ENCODE results near the gene LPAR1. TPM values are rescaled to one million over a fixed set of nuclear protein-coding genes. Genes with fewer than 3 reads are reported as not detected.

LPAR1 gene
- total RNA-seq, 1 experiment from 2014 or later = 28.3 TPM

DNA sequence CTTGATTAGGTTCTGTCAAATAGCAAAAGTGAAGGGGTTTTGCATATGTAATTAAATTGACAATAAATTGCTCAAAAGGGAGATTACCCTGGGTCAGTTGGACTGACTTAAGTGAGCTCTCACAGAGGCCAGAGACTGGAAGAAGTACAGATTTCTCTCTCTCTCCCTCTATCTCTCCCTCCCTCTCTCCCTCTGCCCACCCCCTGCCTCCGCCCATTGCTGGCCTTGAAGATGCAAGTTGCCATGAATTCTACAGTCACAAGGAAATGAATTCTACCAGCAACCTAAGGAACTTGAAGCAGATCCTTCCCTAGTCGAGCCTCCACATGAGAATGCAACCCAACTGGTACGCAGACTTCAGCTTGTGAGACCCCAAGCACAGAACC is 119.2 kb downstream of the LPAR1 start:
- BruUV-seq (replicated peaks) = no TSS peak

DNA sequence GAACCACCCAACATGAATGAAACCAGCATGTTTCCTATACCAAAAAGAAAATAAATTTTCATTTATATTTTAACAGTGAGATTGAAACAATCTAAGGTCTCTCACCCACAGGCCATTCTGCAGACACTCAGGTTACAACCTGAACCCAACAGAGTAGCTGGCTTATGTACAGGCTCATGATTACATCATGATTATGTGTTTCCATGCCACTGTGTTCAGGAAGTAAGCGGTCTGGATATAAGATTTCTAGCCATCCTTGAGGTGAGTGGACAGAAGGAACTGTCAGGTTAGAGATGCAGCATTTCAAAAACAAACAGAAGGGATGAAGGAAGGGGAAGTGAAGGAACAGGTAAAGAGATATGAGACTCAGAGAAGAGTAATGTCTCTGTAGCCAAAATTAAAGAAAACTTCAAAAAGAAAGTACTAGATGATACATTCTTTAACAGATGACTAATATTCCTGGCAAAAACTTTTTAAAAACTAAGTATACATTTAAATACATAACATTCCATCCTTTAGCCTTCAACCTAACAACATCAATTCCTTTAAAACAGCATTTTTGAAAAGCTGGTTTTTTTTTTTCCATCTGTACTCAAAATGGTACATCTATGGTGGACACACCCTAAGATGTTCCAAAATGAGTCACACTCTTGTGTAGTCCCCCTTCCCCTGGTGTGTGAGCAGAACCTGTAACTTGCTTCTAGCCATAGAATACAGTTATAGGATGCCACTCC is 119.8 kb downstream of the LPAR1 start:
- CTCF ChIA-PET = no interaction called here
- no peak for DNase-seq (ENCODE audit: low spot score)
- Histone ChIP-seq H3K36me3 (ENCODE audit: insufficient read depth, low read length, poor library complexity, severe bottlenecking) (no peaks in the 10 kb centered on the region), H3K9me3 (ENCODE audit: low read depth, low read length, poor library complexity, severe bottlenecking) (no peaks in the 10 kb centered on the region), H3K4me1 (ENCODE audit: insufficient read depth, low read length, poor library complexity, severe bottlenecking) (peaks cover 38% of the 10 kb centered on the region), H3K4me3 (ENCODE audit: low read depth, low read length, poor library complexity, severe bottlenecking) (no peak overlapping the region), H3K27me3 (replicated peaks; ENCODE audit: insufficient read depth, low read depth, low read length, poor library complexity) (no peaks in the 10 kb centered on the region), H3K27ac (ENCODE audit: low read depth, low read length, poor library complexity, severe bottlenecking) (no peak overlapping the region)
- BruUV-seq (replicated peaks) = no TSS peak
- intact Hi-C loops (cut with micrococcal nuclease; ENCODE audit: unreplicated experiment) = no loop called here
- POLR2A ChIA-PET (ENCODE audit: low non-redundant PET) = no interaction called here
- no peak for TF ChIP-seq EZH2 (IDR thresholded peaks at IDR 0.05; ENCODE audit: borderline replicate concordance, low read depth, low read length, poor library complexity, severe bottlenecking)
- TF ChIP-seq, protein P1, sequence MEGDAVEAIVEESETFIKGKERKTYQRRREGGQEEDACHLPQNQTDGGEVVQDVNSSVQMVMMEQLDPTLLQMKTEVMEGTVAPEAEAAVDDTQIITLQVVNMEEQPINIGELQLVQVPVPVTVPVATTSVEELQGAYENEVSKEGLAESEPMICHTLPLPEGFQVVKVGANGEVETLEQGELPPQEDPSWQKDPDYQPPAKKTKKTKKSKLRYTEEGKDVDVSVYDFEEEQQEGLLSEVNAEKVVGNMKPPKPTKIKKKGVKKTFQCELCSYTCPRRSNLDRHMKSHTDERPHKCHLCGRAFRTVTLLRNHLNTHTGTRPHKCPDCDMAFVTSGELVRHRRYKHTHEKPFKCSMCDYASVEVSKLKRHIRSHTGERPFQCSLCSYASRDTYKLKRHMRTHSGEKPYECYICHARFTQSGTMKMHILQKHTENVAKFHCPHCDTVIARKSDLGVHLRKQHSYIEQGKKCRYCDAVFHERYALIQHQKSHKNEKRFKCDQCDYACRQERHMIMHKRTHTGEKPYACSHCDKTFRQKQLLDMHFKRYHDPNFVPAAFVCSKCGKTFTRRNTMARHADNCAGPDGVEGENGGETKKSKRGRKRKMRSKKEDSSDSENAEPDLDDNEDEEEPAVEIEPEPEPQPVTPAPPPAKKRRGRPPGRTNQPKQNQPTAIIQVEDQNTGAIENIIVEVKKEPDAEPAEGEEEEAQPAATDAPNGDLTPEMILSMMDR (conservative IDR thresholded peaks at IDR 0.05; ENCODE audit: low read depth, low read length) = no peak

More for the DNA sequence above, 119.2 kb downstream of the LPAR1 start:
- ChIA-PET POLR2A (ENCODE audit: low non-redundant PET) (no interaction called here), CTCF (no interaction called here)
- DNase-seq (ENCODE audit: low spot score) = no peak
- Histone ChIP-seq H3K4me1 (ENCODE audit: insufficient read depth, low read length, poor library complexity, severe bottlenecking) (peaks cover 44% of the 10 kb centered on the region), H3K9me3 (ENCODE audit: low read depth, low read length, poor library complexity, severe bottlenecking) (no peaks in the 10 kb centered on the region), H3K27me3 (replicated peaks; ENCODE audit: insufficient read depth, low read depth, low read length, poor library complexity) (no peaks in the 10 kb centered on the region), H3K27ac (ENCODE audit: low read depth, low read length, poor library complexity, severe bottlenecking) (peak overlapping the region; percentile 56), H3K4me3 (ENCODE audit: low read depth, low read length, poor library complexity, severe bottlenecking) (no peak overlapping the region), H3K36me3 (ENCODE audit: insufficient read depth, low read length, poor library complexity, severe bottlenecking) (no peaks in the 10 kb centered on the region)
- TF ChIP-seq, protein P1 (conservative IDR thresholded peaks at IDR 0.05; ENCODE audit: low read depth, low read length) = no peak
- TF ChIP-seq EZH2 (IDR thresholded peaks at IDR 0.05; ENCODE audit: borderline replicate concordance, low read depth, low read length, poor library complexity, severe bottlenecking) = no peak
- intact Hi-C loops (cut with micrococcal nuclease; ENCODE audit: unreplicated experiment) = no loop called here

DNA sequence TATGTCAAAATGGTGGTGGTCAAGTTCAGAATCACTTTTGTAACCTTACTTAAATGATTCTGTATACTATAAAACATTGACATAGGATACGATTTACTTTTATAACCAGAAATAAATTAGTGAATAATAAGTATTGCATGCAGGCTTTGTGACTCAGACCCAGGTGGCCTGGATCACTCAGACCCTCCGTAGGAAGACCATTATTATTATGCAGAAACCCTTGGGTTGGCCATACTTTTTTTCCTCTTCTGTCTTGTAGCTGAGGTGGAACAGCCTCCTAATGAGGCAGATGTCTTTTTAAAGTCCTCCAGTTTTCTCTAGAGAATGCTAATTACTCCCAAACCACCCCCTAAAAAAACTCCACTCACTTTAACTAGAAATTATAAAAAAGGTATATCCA is 121.9 kb downstream of the LPAR1 start:
- Histone ChIP-seq H3K36me3 (ENCODE audit: insufficient read depth, low read length, poor library complexity, severe bottlenecking) (no peaks in the 10 kb centered on the region), H3K4me3 (ENCODE audit: low read depth, low read length, poor library complexity, severe bottlenecking) (no peak overlapping the region), H3K4me1 (ENCODE audit: insufficient read depth, low read length, poor library complexity, severe bottlenecking) (peaks cover 27% of the 10 kb centered on the region), H3K27me3 (replicated peaks; ENCODE audit: insufficient read depth, low read depth, low read length, poor library complexity) (no peaks in the 10 kb centered on the region), H3K9me3 (ENCODE audit: low read depth, low read length, poor library complexity, severe bottlenecking) (no peaks in the 10 kb centered on the region), H3K27ac (ENCODE audit: low read depth, low read length, poor library complexity, severe bottlenecking) (no peak overlapping the region)
- DNase-seq (ENCODE audit: low spot score) = no peak
- no peak for TF ChIP-seq EZH2 (IDR thresholded peaks at IDR 0.05; ENCODE audit: borderline replicate concordance, low read depth, low read length, poor library complexity, severe bottlenecking)
- TF ChIP-seq, protein P1 (conservative IDR thresholded peaks at IDR 0.05; ENCODE audit: low read depth, low read length) = no peak
- intact Hi-C loops (cut with micrococcal nuclease; ENCODE audit: unreplicated experiment) = no loop called here
- POLR2A ChIA-PET (ENCODE audit: low non-redundant PET) = no interaction called here
- BruUV-seq (replicated peaks) = no TSS peak
- CTCF ChIA-PET = no interaction called here

All from A673 (cell line).